Nephron progenitor cell (in vitro differentiated cells): Measurements from ENCODE around the gene LPCAT2.

ENCODE experiments used
- DNase-seq: peaks from one replicate; pipeline ENCODE4 v3.0.0; 2021
- H3K27ac Mint-ChIP-seq: 2 replicates; pipeline ENCODE4 v1.8.0; 2021; ENCODE audit warnings: mild to moderate bottlenecking, moderate library complexity, mixed read lengths
- H3K27me3 Mint-ChIP-seq: 2 replicates; pipeline ENCODE4 v1.8.0; 2021; ENCODE audit warnings: mild to moderate bottlenecking, low read depth, mixed read lengths; ENCODE audit not compliant: poor library complexity
- H3K36me3 Mint-ChIP-seq: 2 replicates; pipeline ENCODE4 v1.8.0; 2021; ENCODE audit warnings: low read depth, mixed read lengths
- H3K4me1 Mint-ChIP-seq: 2 replicates; pipeline ENCODE4 v1.8.0; 2021; ENCODE audit warnings: mixed read lengths
- H3K4me3 Mint-ChIP-seq: 2 replicates; pipeline ENCODE4 v1.8.0; 2021; ENCODE audit warnings: mild to moderate bottlenecking, moderate library complexity, mixed read lengths
- H3K9me3 Mint-ChIP-seq: 2 replicates; pipeline ENCODE4 v1.8.0; 2021; ENCODE audit warnings: mild to moderate bottlenecking, moderate library complexity, mixed read lengths
- CTCF ChIP-seq: fragments of 200-600 bp; sonication (generic); IDR thresholded peaks from 2 replicates; pipeline ENCODE4 v1.5.0; 2021; ENCODE audit warnings: antibody characterized with exemption

LPCAT2 gene

GRCh38 chr16:55497558-55497957 lies 11.3 kb upstream of the LPCAT2 start:
- peaks cover 6% of the 10 kb centered on the region for H3K27me3 Mint-ChIP-seq
- no peak for DNase-seq
- no peak for TF ChIP-seq CTCF
- H3K9me3 Mint-ChIP-seq: no peaks in the 10 kb centered on the region
- peaks cover 37% of the 10 kb centered on the region for H3K36me3 Mint-ChIP-seq
- H3K4me1 Mint-ChIP-seq: peaks cover 40% of the 10 kb centered on the region
- no peak overlapping the region for H3K4me3 Mint-ChIP-seq
- H3K27ac Mint-ChIP-seq: no peak overlapping the region

DNA sequence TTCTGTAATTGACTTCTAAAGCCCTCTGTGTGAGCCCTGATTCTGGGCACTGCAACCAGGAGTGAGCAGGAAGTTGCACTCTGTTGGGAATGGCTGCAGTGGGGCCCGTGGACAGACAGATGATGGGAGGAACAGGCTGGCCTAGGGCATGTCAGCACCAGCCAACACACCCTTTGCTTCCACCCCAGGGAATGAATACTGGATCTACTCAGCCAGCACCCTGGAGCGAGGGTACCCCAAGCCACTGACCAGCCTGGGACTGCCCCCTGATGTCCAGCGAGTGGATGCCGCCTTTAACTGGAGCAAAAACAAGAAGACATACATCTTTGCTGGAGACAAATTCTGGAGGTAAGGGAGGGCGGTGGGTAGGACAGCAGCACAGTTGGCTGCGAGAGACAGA lies 10.8 kb upstream of the LPCAT2 start:
- Mint-ChIP-seq H3K4me1 (peaks cover 45% of the 10 kb centered on the region), H3K27ac (no peak overlapping the region), H3K36me3 (peaks cover 36% of the 10 kb centered on the region), H3K9me3 (no peaks in the 10 kb centered on the region), H3K4me3 (no peak overlapping the region), H3K27me3 (peaks cover 6% of the 10 kb centered on the region)
- no peak for DNase-seq
- no peak for TF ChIP-seq CTCF

DNA sequence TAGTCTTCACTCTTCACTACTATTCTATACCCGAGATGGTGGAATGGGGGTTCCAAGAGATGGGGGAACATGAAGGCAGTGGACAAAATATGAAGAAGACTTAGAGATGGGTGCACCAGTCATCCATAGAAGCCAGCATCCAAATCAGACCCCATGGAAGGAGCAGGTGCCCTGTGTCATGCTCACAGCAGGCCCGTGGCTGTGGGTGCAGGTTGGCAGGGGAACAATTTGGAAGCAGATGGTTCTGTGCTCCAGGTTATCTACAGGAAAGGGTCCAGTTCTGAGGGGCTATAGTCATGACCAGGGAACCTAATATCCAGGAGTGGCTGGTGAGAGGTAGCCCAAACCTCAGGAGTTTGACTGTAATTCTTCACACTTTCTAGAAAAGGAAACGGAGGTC lies 9.6 kb upstream of the LPCAT2 start:
- Mint-ChIP-seq H3K4me3 (no peak overlapping the region), H3K27me3 (peaks cover 6% of the 10 kb centered on the region), H3K9me3 (no peaks in the 10 kb centered on the region), H3K4me1 (peaks cover 52% of the 10 kb centered on the region), H3K27ac (no peak overlapping the region), H3K36me3 (peaks cover 34% of the 10 kb centered on the region)
- no peak for DNase-seq
- TF ChIP-seq CTCF: no peak

DNA sequence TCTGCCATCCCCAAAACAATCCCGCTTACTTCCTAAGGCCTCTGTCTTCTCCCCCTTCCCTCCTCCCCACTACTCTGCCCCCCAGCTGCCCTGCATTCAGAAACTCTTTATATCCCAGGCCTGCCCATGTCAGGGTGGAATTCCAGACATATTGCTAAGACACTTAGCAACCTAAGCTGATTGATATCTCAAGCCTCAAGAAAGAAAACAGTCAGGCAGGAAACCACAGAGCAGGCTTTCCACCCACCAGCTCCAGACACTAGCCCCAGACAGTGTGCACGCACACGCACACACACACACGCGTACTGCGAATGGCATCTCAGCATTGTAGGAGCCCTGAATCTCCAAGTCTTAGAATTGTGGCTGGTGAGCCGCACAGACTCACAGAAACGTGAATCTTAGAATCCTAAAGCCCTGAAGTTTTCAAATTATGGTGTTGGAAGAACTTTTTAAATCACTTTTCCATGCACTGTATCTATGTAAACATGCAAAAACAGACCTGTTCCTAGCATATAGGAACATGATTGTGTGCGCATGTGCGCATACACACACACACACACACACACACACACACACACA lies 8.8 kb upstream of the LPCAT2 start:
- no peaks in the 10 kb centered on the region for H3K9me3 Mint-ChIP-seq
- no peak for TF ChIP-seq CTCF
- no peak for DNase-seq
- no peak overlapping the region for H3K4me3 Mint-ChIP-seq
- H3K4me1 Mint-ChIP-seq: peaks cover 46% of the 10 kb centered on the region
- peak overlapping the region; percentile 34 for H3K27ac Mint-ChIP-seq
- H3K27me3 Mint-ChIP-seq: peaks cover 3% of the 10 kb centered on the region
- peaks cover 35% of the 10 kb centered on the region for H3K36me3 Mint-ChIP-seq

DNA sequence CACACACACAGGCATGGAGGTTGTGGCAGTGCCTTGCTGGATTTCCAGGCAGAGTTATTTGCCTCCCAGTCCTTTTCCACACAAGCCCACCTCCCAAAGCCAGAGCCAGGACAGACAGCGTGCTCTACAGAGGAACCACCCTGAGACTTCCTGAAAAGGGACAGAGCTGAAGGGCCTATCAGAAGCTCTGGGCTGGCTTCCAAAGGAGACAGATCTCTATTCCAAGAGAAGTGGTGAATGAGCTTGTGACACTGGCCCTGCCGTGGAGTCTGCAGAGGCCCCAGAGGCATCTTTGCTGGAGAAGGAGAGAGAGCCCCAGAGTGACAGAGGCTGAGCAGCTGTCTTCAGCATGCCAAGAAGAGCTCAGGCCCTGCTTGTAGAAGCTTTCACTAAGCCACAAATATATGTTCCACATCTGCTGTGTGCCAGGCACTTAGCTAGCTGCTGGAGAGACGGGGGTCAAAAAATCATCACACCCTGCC lies 8.3 kb upstream of the LPCAT2 start:
- Mint-ChIP-seq H3K27ac (peak overlapping the region; percentile 34), H3K9me3 (no peaks in the 10 kb centered on the region), H3K36me3 (peaks cover 36% of the 10 kb centered on the region), H3K27me3 (peaks cover 2% of the 10 kb centered on the region), H3K4me1 (peaks cover 42% of the 10 kb centered on the region), H3K4me3 (no peak overlapping the region)
- DNase-seq: no peak
- TF ChIP-seq CTCF: no peak
